Measurements from ENCODE around the gene ARL5C. TPM values are rescaled to one million over a fixed set of nuclear protein-coding genes. Genes with fewer than 3 reads are reported as not detected.

The ARL5C gene
- total and polyA plus RNA-seq, 2 donors (not counting 1 experiment from before 2014, with no cell fraction given): not detected

DNA sequence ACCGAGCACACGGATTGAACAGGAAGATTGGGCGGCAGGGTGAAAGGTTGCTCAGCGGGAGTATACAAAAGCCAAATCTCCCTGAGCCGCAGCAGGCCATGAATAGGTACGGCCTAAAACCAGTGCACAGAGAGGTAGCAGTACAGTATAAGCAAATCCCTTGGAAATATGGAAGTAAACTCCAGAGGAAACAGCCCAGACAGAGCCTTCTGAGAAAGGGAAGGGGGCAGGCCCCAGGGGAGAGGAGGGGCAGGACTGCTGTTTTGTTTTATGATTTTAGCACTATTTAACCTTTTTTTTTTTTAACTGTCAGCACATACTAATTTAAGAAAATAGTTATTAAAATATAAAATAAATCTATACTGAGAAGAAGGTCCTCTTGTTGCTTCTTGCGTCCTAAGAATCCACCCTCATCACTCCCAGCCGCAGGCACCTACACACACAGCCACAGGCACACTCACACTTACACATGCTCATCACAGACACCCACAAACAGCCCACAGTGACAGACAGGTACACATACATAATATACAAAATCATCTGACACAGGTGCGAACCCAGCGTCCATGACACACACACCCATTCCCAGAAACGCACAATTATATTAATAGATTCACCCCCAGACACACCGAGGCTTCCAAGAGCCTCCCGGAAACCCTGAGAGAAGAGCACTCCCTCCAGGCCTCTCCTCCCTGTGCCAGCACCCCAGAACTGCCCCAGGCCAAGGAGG lies 27.4 kb downstream of the ARL5C start:
- H3K9me3 Mint-ChIP-seq (ENCODE audit: insufficient read depth): no peaks in the 10 kb centered on the region
- WGBS (ENCODE audit: insufficient coverage): 89% methylated on average over 12 of the region's 13 CpGs
- H3K4me1 ChIP-seq (ENCODE audit: control insufficient read depth in 2 of 2, insufficient read depth in 2 of 2, low read length in 2 of 2): no peaks in the 10 kb centered on the region

DNA sequence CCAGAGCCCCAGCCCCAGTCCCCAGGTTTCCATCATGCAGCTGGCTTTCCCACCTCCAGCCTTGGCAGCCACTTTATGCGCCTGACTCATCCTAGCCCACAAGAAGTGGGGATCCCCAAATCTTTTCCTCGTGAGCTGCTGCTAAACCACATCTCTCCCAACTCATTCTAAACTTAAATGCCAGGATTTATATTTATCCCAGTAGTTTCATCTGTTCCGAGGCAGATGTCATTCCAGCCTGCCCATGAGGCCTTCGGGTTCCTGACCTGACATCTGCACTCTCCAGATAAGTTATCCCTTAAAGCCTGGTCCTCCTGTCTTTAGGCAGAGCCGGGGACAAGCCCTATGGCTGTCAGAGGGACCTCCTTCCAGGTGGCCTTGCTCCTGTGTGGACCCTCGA lies 31.1 kb downstream of the ARL5C start:
- CTCF ChIA-PET: no interaction called here
- Histone ChIP-seq H3K4me1 (ENCODE audit: control insufficient read depth in 2 of 2, insufficient read depth in 2 of 2, low read length in 2 of 2) (no peaks in the 10 kb centered on the region), H3K4me3 (ENCODE audit: control extremely low read depth in 1 of 5, extremely low read depth in 1 of 5, insufficient read depth in 1 of 5, low read depth in 2 of 5, low read length in 4 of 5) (no peak overlapping the region), H3K36me3 (replicated peaks in 1 of 2; ENCODE audit: control extremely low read depth in 1 of 2, control insufficient read depth in 1 of 2, extremely low read depth in 1 of 2, insufficient read depth in 2 of 2, low read length in 1 of 2) (no peaks in the 10 kb centered on the region), H3K79me2 (ENCODE audit: control insufficient read depth, insufficient read depth, low read length) (no peaks in the 10 kb centered on the region), H2AFZ (ENCODE audit: insufficient read depth, low read depth, low read length, poor library complexity, severe bottlenecking) (no peak overlapping the region), H3K9me3 (ENCODE audit: control extremely low read depth in 1 of 3, control insufficient read depth in 2 of 3, insufficient read depth in 1 of 3, low read length in 2 of 3) (no peaks in the 10 kb centered on the region), H3K9ac (ENCODE audit: low read length) (no peak overlapping the region), H3K4me2 (replicated peaks; ENCODE audit: low read depth, low read length, poor library complexity, severe bottlenecking) (no peak overlapping the region), H3K27ac (ENCODE audit: low read length in 2 of 2) (no peak overlapping the region), H4K20me1 (ENCODE audit: control insufficient read depth, insufficient read depth, low read length, poor library complexity, severe bottlenecking) (no peaks in the 10 kb centered on the region), H3K27me3 (replicated peaks in 1 of 4; ENCODE audit: control extremely low read depth in 1 of 4, control insufficient read depth in 3 of 4, insufficient read depth in 4 of 4, low read length in 3 of 4) (no peaks in the 10 kb centered on the region)
- peaks cover 3% of the 10 kb centered on the region for H3K4me1 Mint-ChIP-seq
- no peaks in the 10 kb centered on the region for H3K9me3 Mint-ChIP-seq (ENCODE audit: insufficient read depth)
- H3K27me3 Mint-ChIP-seq: no peaks in the 10 kb centered on the region
- TF ChIP-seq EZH2 (IDR thresholded peaks at IDR 0.05; ENCODE audit: borderline replicate concordance, insufficient read depth, low read depth, low read length, poor library complexity, severe bottlenecking): no peak
- TF ChIP-seq, protein P1, sequence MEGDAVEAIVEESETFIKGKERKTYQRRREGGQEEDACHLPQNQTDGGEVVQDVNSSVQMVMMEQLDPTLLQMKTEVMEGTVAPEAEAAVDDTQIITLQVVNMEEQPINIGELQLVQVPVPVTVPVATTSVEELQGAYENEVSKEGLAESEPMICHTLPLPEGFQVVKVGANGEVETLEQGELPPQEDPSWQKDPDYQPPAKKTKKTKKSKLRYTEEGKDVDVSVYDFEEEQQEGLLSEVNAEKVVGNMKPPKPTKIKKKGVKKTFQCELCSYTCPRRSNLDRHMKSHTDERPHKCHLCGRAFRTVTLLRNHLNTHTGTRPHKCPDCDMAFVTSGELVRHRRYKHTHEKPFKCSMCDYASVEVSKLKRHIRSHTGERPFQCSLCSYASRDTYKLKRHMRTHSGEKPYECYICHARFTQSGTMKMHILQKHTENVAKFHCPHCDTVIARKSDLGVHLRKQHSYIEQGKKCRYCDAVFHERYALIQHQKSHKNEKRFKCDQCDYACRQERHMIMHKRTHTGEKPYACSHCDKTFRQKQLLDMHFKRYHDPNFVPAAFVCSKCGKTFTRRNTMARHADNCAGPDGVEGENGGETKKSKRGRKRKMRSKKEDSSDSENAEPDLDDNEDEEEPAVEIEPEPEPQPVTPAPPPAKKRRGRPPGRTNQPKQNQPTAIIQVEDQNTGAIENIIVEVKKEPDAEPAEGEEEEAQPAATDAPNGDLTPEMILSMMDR (IDR thresholded peaks at IDR 0.05): no peak
- ATAC-seq (ENCODE audit: low read depth): no peak
- intact Hi-C loops (cut with micrococcal nuclease): no loop called here
- DNase-seq: no peak
- 73% methylated on average over 6 of the region's 6 CpGs for WGBS (ENCODE audit: insufficient coverage)
- no peak overlapping the region for H3K4me3 Mint-ChIP-seq
- POLR2A ChIA-PET: interaction anchor here (0.6 kb wide), 1 partner anchor 116 kb away, joined by 3 read pairs; no protein-coding TSS in a partner anchor
- no peak overlapping the region for H3K27ac Mint-ChIP-seq

More for the DNA sequence above, 27.4 kb downstream of the ARL5C start:
- ATAC-seq (ENCODE audit: low read depth) (no peak), DNase-seq (no peak)
- TF ChIP-seq, protein P1 (IDR thresholded peaks at IDR 0.05): no peak
- no peak for TF ChIP-seq EZH2 (IDR thresholded peaks at IDR 0.05; ENCODE audit: borderline replicate concordance, insufficient read depth, low read depth, low read length, poor library complexity, severe bottlenecking)
- Histone ChIP-seq H3K9ac (ENCODE audit: low read length) (no peak overlapping the region), H3K79me2 (ENCODE audit: control insufficient read depth, insufficient read depth, low read length) (no peaks in the 10 kb centered on the region), H3K4me2 (replicated peaks; ENCODE audit: low read depth, low read length, poor library complexity, severe bottlenecking) (no peak overlapping the region), H3K36me3 (replicated peaks in 1 of 2; ENCODE audit: control extremely low read depth in 1 of 2, control insufficient read depth in 1 of 2, extremely low read depth in 1 of 2, insufficient read depth in 2 of 2, low read length in 1 of 2) (no peaks in the 10 kb centered on the region), H3K4me3 (ENCODE audit: control extremely low read depth in 1 of 5, extremely low read depth in 1 of 5, insufficient read depth in 1 of 5, low read depth in 2 of 5, low read length in 4 of 5) (no peak overlapping the region), H4K20me1 (ENCODE audit: control insufficient read depth, insufficient read depth, low read length, poor library complexity, severe bottlenecking) (no peaks in the 10 kb centered on the region), H3K27me3 (replicated peaks in 1 of 4; ENCODE audit: control extremely low read depth in 1 of 4, control insufficient read depth in 3 of 4, insufficient read depth in 4 of 4, low read length in 3 of 4) (peaks cover 0 to 4% (median 0%) of the 10 kb centered on the region in 4 experiments), H3K9me3 (ENCODE audit: control extremely low read depth in 1 of 3, control insufficient read depth in 2 of 3, insufficient read depth in 1 of 3, low read length in 2 of 3) (peaks cover 1 to 4% (median 3%) of the 10 kb centered on the region in 3 donors), H3K27ac (ENCODE audit: low read length in 2 of 2) (no peak overlapping the region), H2AFZ (ENCODE audit: insufficient read depth, low read depth, low read length, poor library complexity, severe bottlenecking) (no peak overlapping the region)
- H3K4me1 Mint-ChIP-seq: peaks cover 3% of the 10 kb centered on the region
- H3K4me3 Mint-ChIP-seq: no peak overlapping the region
- POLR2A ChIA-PET: no interaction called here
- CTCF ChIA-PET: interaction anchor here (0.7 to 1.2 kb wide), 2 partner anchors 13 to 106 kb away, joined by 3 to 4 read pairs; no protein-coding TSS in a partner anchor
- intact Hi-C loops (cut with micrococcal nuclease): no loop called here
- H3K27ac Mint-ChIP-seq: no peak overlapping the region
- no peaks in the 10 kb centered on the region for H3K27me3 Mint-ChIP-seq

All from B cell (primary cell).